ENCODE measurements around the gene STT3B. TPM values are rescaled to one million over a fixed set of nuclear protein-coding genes. Genes with fewer than 3 reads are reported as not detected.

The STT3B gene
- total RNA-seq, 2 donors from 2014 or later, result 78.0 to 87.5 TPM

GRCh38 chr3:31667582-31667981 is 134.9 kb downstream of the STT3B start:
- no peak overlapping the region for H3K27ac ChIP-seq
- H3K4me1 ChIP-seq, result no peaks in the 10 kb centered on the region
- no peaks in the 10 kb centered on the region for H3K27me3 ChIP-seq
- DNase-seq (ENCODE audit: low spot score), result no peak
- no peak overlapping the region for H3K4me3 ChIP-seq
- H3K9me3 ChIP-seq, result no peaks in the 10 kb centered on the region
- H3K36me3 ChIP-seq, result no peaks in the 10 kb centered on the region
- TF ChIP-seq, protein P1, sequence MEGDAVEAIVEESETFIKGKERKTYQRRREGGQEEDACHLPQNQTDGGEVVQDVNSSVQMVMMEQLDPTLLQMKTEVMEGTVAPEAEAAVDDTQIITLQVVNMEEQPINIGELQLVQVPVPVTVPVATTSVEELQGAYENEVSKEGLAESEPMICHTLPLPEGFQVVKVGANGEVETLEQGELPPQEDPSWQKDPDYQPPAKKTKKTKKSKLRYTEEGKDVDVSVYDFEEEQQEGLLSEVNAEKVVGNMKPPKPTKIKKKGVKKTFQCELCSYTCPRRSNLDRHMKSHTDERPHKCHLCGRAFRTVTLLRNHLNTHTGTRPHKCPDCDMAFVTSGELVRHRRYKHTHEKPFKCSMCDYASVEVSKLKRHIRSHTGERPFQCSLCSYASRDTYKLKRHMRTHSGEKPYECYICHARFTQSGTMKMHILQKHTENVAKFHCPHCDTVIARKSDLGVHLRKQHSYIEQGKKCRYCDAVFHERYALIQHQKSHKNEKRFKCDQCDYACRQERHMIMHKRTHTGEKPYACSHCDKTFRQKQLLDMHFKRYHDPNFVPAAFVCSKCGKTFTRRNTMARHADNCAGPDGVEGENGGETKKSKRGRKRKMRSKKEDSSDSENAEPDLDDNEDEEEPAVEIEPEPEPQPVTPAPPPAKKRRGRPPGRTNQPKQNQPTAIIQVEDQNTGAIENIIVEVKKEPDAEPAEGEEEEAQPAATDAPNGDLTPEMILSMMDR (IDR thresholded peaks at IDR 0.05), result no peak

GRCh38 chr3:31668242-31668641 is 135.5 kb downstream of the STT3B start:
- TF ChIP-seq, protein P1 (IDR thresholded peaks at IDR 0.05), result no peak
- H3K27me3 ChIP-seq, result no peaks in the 10 kb centered on the region
- DNase-seq (ENCODE audit: low spot score), result no peak
- H3K9me3 ChIP-seq, result no peaks in the 10 kb centered on the region
- no peaks in the 10 kb centered on the region for H3K36me3 ChIP-seq
- H3K4me1 ChIP-seq, result no peaks in the 10 kb centered on the region
- no peak overlapping the region for H3K27ac ChIP-seq
- H3K4me3 ChIP-seq, result no peak overlapping the region

- H3K36me3 ChIP-seq, result no peaks in the 10 kb centered on the region
- TF ChIP-seq, protein P1 (IDR thresholded peaks at IDR 0.05), result no peak
- no peaks in the 10 kb centered on the region for H3K27me3 ChIP-seq
- no peaks in the 10 kb centered on the region for H3K4me1 ChIP-seq
- no peak overlapping the region for H3K27ac ChIP-seq
- no peak for DNase-seq (ENCODE audit: low spot score)
- no peaks in the 10 kb centered on the region for H3K9me3 ChIP-seq
- H3K4me3 ChIP-seq, result no peak overlapping the region
Observed at GRCh38 chr3:31670136-31670535, 137.4 kb downstream of the STT3B start.

DNA sequence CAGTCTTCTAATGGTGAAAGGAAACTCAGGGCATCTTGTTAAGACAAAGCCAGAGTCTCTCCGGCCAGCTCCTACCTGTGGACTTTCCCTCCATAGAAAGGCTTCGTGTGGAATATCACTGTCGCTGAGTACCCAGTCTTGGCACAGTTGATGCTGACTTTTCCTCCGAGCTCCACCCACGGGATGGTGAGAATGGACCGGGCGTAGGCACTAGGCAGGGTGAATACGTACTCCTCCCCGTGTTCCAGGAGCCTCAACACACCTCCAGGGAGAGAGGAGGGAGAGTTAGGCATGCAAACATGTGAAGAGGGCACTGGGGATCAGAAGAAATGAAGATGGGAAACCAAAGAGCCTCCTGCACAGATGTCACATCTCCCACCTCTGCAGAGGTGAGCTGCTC is 138.0 kb downstream of the STT3B start:
- no peaks in the 10 kb centered on the region for H3K9me3 ChIP-seq
- no peaks in the 10 kb centered on the region for H3K4me1 ChIP-seq
- no peaks in the 10 kb centered on the region for H3K36me3 ChIP-seq
- TF ChIP-seq, protein P1 (IDR thresholded peaks at IDR 0.05), result no peak
- no peak overlapping the region for H3K4me3 ChIP-seq
- no peak for DNase-seq (ENCODE audit: low spot score)
- H3K27ac ChIP-seq, result no peak overlapping the region
- no peaks in the 10 kb centered on the region for H3K27me3 ChIP-seq

DNA sequence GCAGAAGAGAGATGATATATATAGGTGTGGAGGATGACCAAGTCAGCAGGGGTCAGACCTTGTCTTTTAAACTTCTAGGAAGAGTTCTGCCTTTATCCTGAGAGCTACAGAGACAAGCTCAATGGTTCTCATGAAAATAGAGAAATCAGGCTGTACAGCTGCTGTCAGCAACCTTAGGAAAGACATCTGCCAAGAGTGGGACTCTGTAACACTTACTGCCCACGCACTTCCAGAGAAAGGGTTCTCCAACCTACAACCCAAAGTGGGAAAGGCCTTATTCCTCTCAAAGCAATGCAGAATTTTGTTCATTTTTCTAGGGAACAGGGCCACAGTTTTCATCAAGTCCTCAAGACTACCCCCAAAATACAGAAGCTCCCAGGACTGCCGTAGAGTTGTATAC is 138.7 kb downstream of the STT3B start:
- DNase-seq (ENCODE audit: low spot score), result no peak
- Histone ChIP-seq H3K36me3 (no peaks in the 10 kb centered on the region), H3K27me3 (no peaks in the 10 kb centered on the region), H3K4me3 (no peak overlapping the region), H3K27ac (no peak overlapping the region), H3K4me1 (no peaks in the 10 kb centered on the region), H3K9me3 (no peaks in the 10 kb centered on the region)
- TF ChIP-seq, protein P1 (IDR thresholded peaks at IDR 0.05), result no peak

DNA sequence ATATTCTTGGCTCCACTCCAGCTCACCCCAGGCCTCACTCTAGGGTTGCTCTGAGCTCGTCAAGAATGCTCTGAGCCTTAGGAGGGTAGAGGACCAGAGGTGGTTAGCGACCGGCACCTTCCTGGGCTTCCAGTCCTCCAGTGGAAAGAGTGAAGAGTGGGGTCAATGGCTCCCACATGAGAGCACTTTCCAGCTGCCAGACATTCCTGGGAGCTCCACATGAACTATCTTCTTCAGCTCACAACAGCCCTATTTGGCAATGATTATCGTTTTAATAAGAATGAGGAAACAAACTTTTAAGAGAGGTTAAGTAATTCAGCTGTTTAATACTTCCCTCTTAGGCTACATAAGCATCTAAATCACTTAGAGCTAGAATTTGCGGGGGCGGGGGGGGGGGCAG is 139.3 kb downstream of the STT3B start:
- Histone ChIP-seq H3K27me3 (no peaks in the 10 kb centered on the region), H3K36me3 (no peaks in the 10 kb centered on the region), H3K27ac (no peak overlapping the region), H3K4me1 (no peaks in the 10 kb centered on the region), H3K9me3 (no peaks in the 10 kb centered on the region), H3K4me3 (no peak overlapping the region)
- TF ChIP-seq, protein P1 (IDR thresholded peaks at IDR 0.05), result no peak
- no peak for DNase-seq (ENCODE audit: low spot score)

Data from right atrium auricular region (tissue), 2 donors.